HG02642 (cell line): ENCODE results near the gene SLC37A2.
"Not testable (repeated sequence)": the region's sequence is repeated elsewhere in the genome, so short reads cannot be mapped to it uniquely, and the experiment has no call there.

Experiments
- ATAC-seq: cut with Tn5 transposase; IDR thresholded peaks from one replicate; pipeline ENCODE4 v1.9.1; 2021; ENCODE audit warnings: mild to moderate bottlenecking; ENCODE audit not compliant: unreplicated experiment, poor library complexity

The SLC37A2 gene

GRCh38 chr11:125062931-125063428 lies at the start of gene SLC37A2:
TSS of gene SLC37A2 (plus strand) at chr11:125063305. CDS start at chr11:125063368, 63 bp downstream.
- peak; percentile 88 for ATAC-seq

GRCh38 chr11:125016413-125016812 lies 46.7 kb upstream of the SLC37A2 start:
- ATAC-seq: no peak

- ATAC-seq: no peak
Measured at GRCh38 chr11:125020342-125020741, 42.8 kb upstream of the SLC37A2 start.

- no peak for ATAC-seq
Measured at GRCh38 chr11:125022551-125022950, 40.6 kb upstream of the SLC37A2 start.

GRCh38 chr11:125025968-125026367 lies 37.1 kb upstream of the SLC37A2 start:
- no peak for ATAC-seq

GRCh38 chr11:125029431-125029830 lies 33.7 kb upstream of the SLC37A2 start:
- ATAC-seq: not testable (repeated sequence)

- ATAC-seq: no peak
Measured at GRCh38 chr11:125036933-125037332, 26.2 kb upstream of the SLC37A2 start.

GRCh38 chr11:125049164-125049792 lies 13.8 kb upstream of the SLC37A2 start:
- no peak for ATAC-seq

- ATAC-seq: no peak
Measured at GRCh38 chr11:125052047-125052446, 11.1 kb upstream of the SLC37A2 start.

- ATAC-seq: no peak
Measured at GRCh38 chr11:125053167-125053566, 9.9 kb upstream of the SLC37A2 start.

GRCh38 chr11:125055107-125055715 lies 7.9 kb upstream of the SLC37A2 start:
- no peak for ATAC-seq

- ATAC-seq: not testable (repeated sequence)
Measured at GRCh38 chr11:125056111-125056510, 7.0 kb upstream of the SLC37A2 start.

GRCh38 chr11:125056931-125057692 lies 6.0 kb upstream of the SLC37A2 start:
- ATAC-seq: no peak

- no peak for ATAC-seq
Measured at GRCh38 chr11:125057693-125058016, 5.5 kb upstream of the SLC37A2 start.

- ATAC-seq: no peak
Measured at GRCh38 chr11:125061281-125061680, 1.8 kb upstream of the SLC37A2 start.

GRCh38 chr11:125062218-125062930 lies 731 bp upstream of the SLC37A2 start:
- ATAC-seq: no peak

- peak; percentile 24 for ATAC-seq
Measured at GRCh38 chr11:125063429-125064043, 431 bp downstream of the SLC37A2 start.

GRCh38 chr11:125064070-125064469 lies 965 bp downstream of the SLC37A2 start:
- no peak for ATAC-seq

GRCh38 chr11:125068368-125068767 lies 5.3 kb downstream of the SLC37A2 start:
- ATAC-seq: no peak

GRCh38 chr11:125069008-125069407 lies 5.9 kb downstream of the SLC37A2 start:
- ATAC-seq: no peak
